Neural cell (in vitro differentiated cells): ENCODE data around the gene SIGLEC5.

Experiments used
- EZH2 ChIP-seq: fragments of 200-600, 300-800 bp; shearing (Covaris generic), sonication (generic); IDR thresholded peaks from 2 replicates; pipeline ENCODE4 v1.6.1; 2014; ENCODE audit warnings: antibody characterized with exemption, low read length, borderline replicate concordance, mild to moderate bottlenecking; ENCODE audit not compliant: insufficient read depth, poor library complexity, severe bottlenecking
- MXI1 ChIP-seq: fragments of 450-650 bp; conservative IDR thresholded peaks from 2 replicates; pipeline ENCODE4 v1.6.1; 2014; ENCODE audit warnings: antibody characterized with exemption, mild to moderate bottlenecking; ENCODE audit not compliant: poor library complexity, severe bottlenecking
- POLR2AphosphoS5 ChIP-seq: IDR thresholded peaks from 2 replicates; pipeline ENCODE4 v1.6.1; 2012
- SMC3 ChIP-seq: fragments of 450-650 bp; conservative IDR thresholded peaks from 2 replicates; pipeline ENCODE4 v1.6.1; 2014; ENCODE audit warnings: antibody characterized with exemption, mild to moderate bottlenecking, moderate library complexity; ENCODE audit not compliant: poor library complexity
- TF ChIP-seq, protein P1 (sequence below): fragments of 450-650 bp; IDR thresholded peaks from 2 replicates; pipeline ENCODE4 v1.5.1; 2014; ENCODE audit warnings: antibody characterized with exemption, mild to moderate bottlenecking, moderate library complexity; ENCODE audit not compliant: poor library complexity, severe bottlenecking

- TF ChIP-seq, protein P1, sequence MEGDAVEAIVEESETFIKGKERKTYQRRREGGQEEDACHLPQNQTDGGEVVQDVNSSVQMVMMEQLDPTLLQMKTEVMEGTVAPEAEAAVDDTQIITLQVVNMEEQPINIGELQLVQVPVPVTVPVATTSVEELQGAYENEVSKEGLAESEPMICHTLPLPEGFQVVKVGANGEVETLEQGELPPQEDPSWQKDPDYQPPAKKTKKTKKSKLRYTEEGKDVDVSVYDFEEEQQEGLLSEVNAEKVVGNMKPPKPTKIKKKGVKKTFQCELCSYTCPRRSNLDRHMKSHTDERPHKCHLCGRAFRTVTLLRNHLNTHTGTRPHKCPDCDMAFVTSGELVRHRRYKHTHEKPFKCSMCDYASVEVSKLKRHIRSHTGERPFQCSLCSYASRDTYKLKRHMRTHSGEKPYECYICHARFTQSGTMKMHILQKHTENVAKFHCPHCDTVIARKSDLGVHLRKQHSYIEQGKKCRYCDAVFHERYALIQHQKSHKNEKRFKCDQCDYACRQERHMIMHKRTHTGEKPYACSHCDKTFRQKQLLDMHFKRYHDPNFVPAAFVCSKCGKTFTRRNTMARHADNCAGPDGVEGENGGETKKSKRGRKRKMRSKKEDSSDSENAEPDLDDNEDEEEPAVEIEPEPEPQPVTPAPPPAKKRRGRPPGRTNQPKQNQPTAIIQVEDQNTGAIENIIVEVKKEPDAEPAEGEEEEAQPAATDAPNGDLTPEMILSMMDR = no peak
- no peak for TF ChIP-seq POLR2AphosphoS5
- TF ChIP-seq MXI1 = no peak
- no peak for TF ChIP-seq EZH2
- TF ChIP-seq SMC3 = no peak
These were observed 9.0 kb downstream of the SIGLEC5 start for GRCh38 chr19:51621178-51621577.
